Ectodermal cell (in vitro differentiated cells): Measurements from ENCODE around the gene ECM2.

Experiments
- H3K27ac ChIP-seq: 2 replicates; pipeline ENCODE4 v1.7.0; 2013; ENCODE audit warnings: mild to moderate bottlenecking, low read depth, low read length; ENCODE audit not compliant: insufficient read depth, poor library complexity, severe bottlenecking
- H3K27me3 ChIP-seq: 2 replicates; pipeline ENCODE4 v1.7.0; 2013; ENCODE audit warnings: mild to moderate bottlenecking, low read length; ENCODE audit not compliant: insufficient read depth, control insufficient read depth, poor library complexity, severe bottlenecking
- H3K36me3 ChIP-seq: one replicate; pipeline ENCODE4 v1.7.0; 2013; ENCODE audit warnings: low read length; ENCODE audit not compliant: control insufficient read depth, insufficient read depth
- H3K4me1 ChIP-seq: one replicate; pipeline ENCODE4 v1.7.0; 2013; ENCODE audit warnings: low read length; ENCODE audit not compliant: control insufficient read depth, insufficient read depth
- H3K4me3 ChIP-seq: 2 replicates; pipeline ENCODE4 v1.7.0; 2013; ENCODE audit warnings: low read depth, low read length, control low read depth; ENCODE audit not compliant: insufficient read depth
- H3K9me3 ChIP-seq: 2 replicates; pipeline ENCODE4 v1.7.0; 2013; ENCODE audit warnings: mild to moderate bottlenecking, low read length, moderate library complexity; ENCODE audit not compliant: control insufficient read depth
- WGBS, 2 experiments: methylation state at CpG; one replicate each; pipeline ENCODE4 v1.1.7; 2013; ENCODE audit warnings: missing lambda C conversion rate in 2 of 2; 5-methylcytosine and 5-hydroxymethylcytosine counted together

The ECM2 gene

GRCh38 chr9:92558612-92559374, 23.0 kb upstream of the ECM2 start:
- H3K36me3 ChIP-seq: no peaks in the 10 kb centered on the region
- 90 to 91% methylated on average over 16 of the region's 16 CpGs for WGBS, 2 experiments
- no peaks in the 10 kb centered on the region for H3K27me3 ChIP-seq
- no peak overlapping the region for H3K4me3 ChIP-seq
- no peak overlapping the region for H3K27ac ChIP-seq
- H3K9me3 ChIP-seq: no peaks in the 10 kb centered on the region
- no peaks in the 10 kb centered on the region for H3K4me1 ChIP-seq

GRCh38 chr9:92550765-92551164, 15.0 kb upstream of the ECM2 start:
- H3K27ac ChIP-seq: no peak overlapping the region
- H3K27me3 ChIP-seq: no peaks in the 10 kb centered on the region
- H3K4me1 ChIP-seq: no peaks in the 10 kb centered on the region
- WGBS, 2 experiments: 94 to 96% methylated on average over 2 of the region's 2 CpGs
- H3K36me3 ChIP-seq: no peaks in the 10 kb centered on the region
- H3K4me3 ChIP-seq: no peak overlapping the region
- no peaks in the 10 kb centered on the region for H3K9me3 ChIP-seq

- no peaks in the 10 kb centered on the region for H3K27me3 ChIP-seq
- no peak overlapping the region for H3K4me3 ChIP-seq
- H3K27ac ChIP-seq: no peak overlapping the region
- H3K36me3 ChIP-seq: no peaks in the 10 kb centered on the region
- H3K9me3 ChIP-seq: no peaks in the 10 kb centered on the region
- H3K4me1 ChIP-seq: no peaks in the 10 kb centered on the region
- 95 to 97% methylated on average over 3 of the region's 3 CpGs for WGBS, 2 experiments
Observed at GRCh38 chr9:92547356-92547755, 11.6 kb upstream of the ECM2 start.

- Histone ChIP-seq H3K27ac (no peak overlapping the region), H3K4me3 (no peak overlapping the region), H3K9me3 (no peaks in the 10 kb centered on the region), H3K4me1 (no peaks in the 10 kb centered on the region), H3K36me3 (no peaks in the 10 kb centered on the region), H3K27me3 (no peaks in the 10 kb centered on the region)
- 96 to 97% methylated on average over 33 of the region's 33 CpGs for WGBS, 2 experiments
Observed at GRCh38 chr9:92545002-92545510, 9.3 kb upstream of the ECM2 start.

- WGBS, 2 experiments: 92 to 93% methylated on average over 7 of the region's 7 CpGs
Observed at GRCh38 chr9:92543972-92544371, 8.2 kb upstream of the ECM2 start.

GRCh38 chr9:92538541-92538940, 2.8 kb upstream of the ECM2 start:
- WGBS, 2 experiments: 80 to 97% methylated on average over 1 to 2 of the region's 2 CpGs
- Histone ChIP-seq H3K27ac (no peak overlapping the region), H3K4me3 (no peak overlapping the region), H3K36me3 (no peaks in the 10 kb centered on the region), H3K4me1 (no peaks in the 10 kb centered on the region), H3K9me3 (no peaks in the 10 kb centered on the region), H3K27me3 (no peaks in the 10 kb centered on the region)

More at GRCh38 chr9:92543972-92544371, 8.2 kb upstream of the ECM2 start:
- H3K27ac ChIP-seq: no peak overlapping the region
- no peak overlapping the region for H3K4me3 ChIP-seq
- no peaks in the 10 kb centered on the region for H3K27me3 ChIP-seq
- H3K36me3 ChIP-seq: no peaks in the 10 kb centered on the region
- no peaks in the 10 kb centered on the region for H3K4me1 ChIP-seq
- H3K9me3 ChIP-seq: no peaks in the 10 kb centered on the region

GRCh38 chr9:92534674-92535073, 1.1 kb downstream of the ECM2 start:
- WGBS, 2 experiments: 51 to 53% methylated on average over 1 of the region's 1 CpG

GRCh38 chr9:92534204-92534603, 1.6 kb downstream of the ECM2 start:
- no peak overlapping the region for H3K4me3 ChIP-seq
- H3K4me1 ChIP-seq: no peaks in the 10 kb centered on the region
- no peaks in the 10 kb centered on the region for H3K36me3 ChIP-seq
- no peaks in the 10 kb centered on the region for H3K9me3 ChIP-seq
- H3K27me3 ChIP-seq: no peaks in the 10 kb centered on the region
- no peak overlapping the region for H3K27ac ChIP-seq
- 88 to 93% methylated on average over 1 to 2 of the region's 3 CpGs for WGBS, 2 experiments

More at GRCh38 chr9:92534674-92535073, 1.1 kb downstream of the ECM2 start:
- H3K36me3 ChIP-seq: no peaks in the 10 kb centered on the region
- no peaks in the 10 kb centered on the region for H3K4me1 ChIP-seq
- no peaks in the 10 kb centered on the region for H3K9me3 ChIP-seq
- no peak overlapping the region for H3K4me3 ChIP-seq
- no peaks in the 10 kb centered on the region for H3K27me3 ChIP-seq
- H3K27ac ChIP-seq: no peak overlapping the region

GRCh38 chr9:92530893-92531292, 4.9 kb downstream of the ECM2 start:
- H3K9me3 ChIP-seq: no peaks in the 10 kb centered on the region
- no peak overlapping the region for H3K27ac ChIP-seq
- no peaks in the 10 kb centered on the region for H3K36me3 ChIP-seq
- no peaks in the 10 kb centered on the region for H3K27me3 ChIP-seq
- H3K4me1 ChIP-seq: no peaks in the 10 kb centered on the region
- H3K4me3 ChIP-seq: no peak overlapping the region

- Histone ChIP-seq H3K36me3 (no peaks in the 10 kb centered on the region), H3K4me3 (no peak overlapping the region), H3K4me1 (no peaks in the 10 kb centered on the region), H3K27me3 (no peaks in the 10 kb centered on the region), H3K27ac (no peak overlapping the region), H3K9me3 (no peaks in the 10 kb centered on the region)
- WGBS, 2 experiments: 96 to 98% methylated on average over 3 of the region's 3 CpGs
Observed at GRCh38 chr9:92529124-92529523, 6.7 kb downstream of the ECM2 start.
